ENCODE data around the gene HEBP1.
"Not testable (repeated sequence)": the region's sequence is repeated elsewhere in the genome, so short reads cannot be mapped to it uniquely, and the experiment has no call there.

Gene HEBP1

GRCh38 chr12:12999959-13000615 lies at the start of gene HEBP1:
TSS of gene HEBP1 (minus strand) at chr12:13000265. CDS start at chr12:13000114, 151 bp downstream.
- peak; percentile 64 for DNase-seq (ENCODE audit: low read depth)

- DNase-seq (ENCODE audit: low read depth), result no peak
Observed at GRCh38 chr12:13049816-13050215, 49.8 kb upstream of the HEBP1 start.

GRCh38 chr12:13046964-13047363 lies 46.9 kb upstream of the HEBP1 start:
- DNase-seq (ENCODE audit: low read depth), result no peak

GRCh38 chr12:13045816-13046215 lies 45.8 kb upstream of the HEBP1 start:
- no peak for DNase-seq (ENCODE audit: low read depth)

GRCh38 chr12:13044906-13045299 lies 44.8 kb upstream of the HEBP1 start:
- no peak for DNase-seq (ENCODE audit: low read depth)

GRCh38 chr12:13044002-13044905 lies 44.2 kb upstream of the HEBP1 start, which contains the start of gene FAM234B:
TSS of gene FAM234B (plus strand) at chr12:13044381. CDS start at chr12:13044404, 23 bp downstream.
- DNase-seq (ENCODE audit: low read depth), result no peak

- no peak for DNase-seq (ENCODE audit: low read depth)
Observed at GRCh38 chr12:13042666-13043230, 42.7 kb upstream of the HEBP1 start.

GRCh38 chr12:13041224-13041623 lies 41.2 kb upstream of the HEBP1 start:
- no peak for DNase-seq (ENCODE audit: low read depth)

- no peak for DNase-seq (ENCODE audit: low read depth)
Observed at GRCh38 chr12:13039328-13039956, 39.4 kb upstream of the HEBP1 start.

- no peak for DNase-seq (ENCODE audit: low read depth)
Observed at GRCh38 chr12:13038491-13039161, 38.6 kb upstream of the HEBP1 start.

GRCh38 chr12:13036881-13037280 lies 36.8 kb upstream of the HEBP1 start:
- no peak for DNase-seq (ENCODE audit: low read depth)

- DNase-seq (ENCODE audit: low read depth), result not testable (repeated sequence)
Observed at GRCh38 chr12:13035335-13035734, 35.3 kb upstream of the HEBP1 start.

- no peak for DNase-seq (ENCODE audit: low read depth)
Observed at GRCh38 chr12:13033476-13033875, 33.4 kb upstream of the HEBP1 start.

- no peak for DNase-seq (ENCODE audit: low read depth)
Observed at GRCh38 chr12:13032164-13032563, 32.1 kb upstream of the HEBP1 start.

- no peak for DNase-seq (ENCODE audit: low read depth)
Observed at GRCh38 chr12:13030541-13031291, 30.7 kb upstream of the HEBP1 start.

GRCh38 chr12:13028825-13029570 lies 28.9 kb upstream of the HEBP1 start:
- DNase-seq (ENCODE audit: low read depth), result no peak

GRCh38 chr12:13027508-13027907 lies 27.4 kb upstream of the HEBP1 start:
- DNase-seq (ENCODE audit: low read depth), result no peak

GRCh38 chr12:13027032-13027431 lies 27.0 kb upstream of the HEBP1 start:
- DNase-seq (ENCODE audit: low read depth), result no peak

GRCh38 chr12:13026286-13026685 lies 26.2 kb upstream of the HEBP1 start:
- DNase-seq (ENCODE audit: low read depth), result no peak

- no peak for DNase-seq (ENCODE audit: low read depth)
Observed at GRCh38 chr12:13024531-13024916, 24.5 kb upstream of the HEBP1 start.

Measured in HS-27A (cell line).